HG02852 (cell line): Measurements from ENCODE around the gene RHOH.
A peak's percentile ranks its signal among the peaks of the same experiment; 100 is the strongest.

Experiments
- ATAC-seq: cut with Tn5 transposase; IDR thresholded peaks from one replicate; pipeline ENCODE4 v1.9.1; 2021; ENCODE audit warnings: mild to moderate bottlenecking, moderate library complexity; ENCODE audit not compliant: unreplicated experiment

Gene RHOH

GRCh38 chr4:40232610-40233009 lies 35.8 kb downstream of the RHOH start:
- no peak for ATAC-seq

GRCh38 chr4:40233227-40233626 lies 36.4 kb downstream of the RHOH start:
- no peak for ATAC-seq

DNA sequence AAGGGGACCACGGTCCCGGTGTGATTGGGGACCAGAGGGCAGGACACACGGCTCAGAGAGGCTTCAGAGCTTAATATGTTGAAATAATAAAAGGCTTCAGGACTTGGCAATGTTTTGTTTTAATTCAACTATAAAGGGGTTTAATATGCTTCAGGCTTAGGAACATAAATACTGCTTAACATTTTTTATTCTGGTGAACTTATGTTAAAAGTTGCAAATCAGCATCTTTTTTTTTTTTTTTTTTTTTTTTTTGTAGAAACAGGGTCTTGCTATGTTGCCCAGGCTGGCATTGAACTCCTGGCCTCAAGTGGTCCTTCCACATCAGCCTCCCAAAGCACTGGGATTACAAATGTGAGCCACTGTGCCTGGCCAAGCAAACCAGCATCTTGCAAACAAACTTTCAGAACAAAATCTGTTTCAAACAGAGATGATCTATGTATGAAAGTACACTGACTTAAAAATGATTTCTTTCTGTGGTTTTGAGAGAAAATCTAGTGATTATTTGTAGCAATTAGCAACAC lies 37.7 kb downstream of the RHOH start:
- ATAC-seq = no peak

GRCh38 chr4:40238008-40238699 lies 41.3 kb downstream of the RHOH start:
- ATAC-seq = no peak

DNA sequence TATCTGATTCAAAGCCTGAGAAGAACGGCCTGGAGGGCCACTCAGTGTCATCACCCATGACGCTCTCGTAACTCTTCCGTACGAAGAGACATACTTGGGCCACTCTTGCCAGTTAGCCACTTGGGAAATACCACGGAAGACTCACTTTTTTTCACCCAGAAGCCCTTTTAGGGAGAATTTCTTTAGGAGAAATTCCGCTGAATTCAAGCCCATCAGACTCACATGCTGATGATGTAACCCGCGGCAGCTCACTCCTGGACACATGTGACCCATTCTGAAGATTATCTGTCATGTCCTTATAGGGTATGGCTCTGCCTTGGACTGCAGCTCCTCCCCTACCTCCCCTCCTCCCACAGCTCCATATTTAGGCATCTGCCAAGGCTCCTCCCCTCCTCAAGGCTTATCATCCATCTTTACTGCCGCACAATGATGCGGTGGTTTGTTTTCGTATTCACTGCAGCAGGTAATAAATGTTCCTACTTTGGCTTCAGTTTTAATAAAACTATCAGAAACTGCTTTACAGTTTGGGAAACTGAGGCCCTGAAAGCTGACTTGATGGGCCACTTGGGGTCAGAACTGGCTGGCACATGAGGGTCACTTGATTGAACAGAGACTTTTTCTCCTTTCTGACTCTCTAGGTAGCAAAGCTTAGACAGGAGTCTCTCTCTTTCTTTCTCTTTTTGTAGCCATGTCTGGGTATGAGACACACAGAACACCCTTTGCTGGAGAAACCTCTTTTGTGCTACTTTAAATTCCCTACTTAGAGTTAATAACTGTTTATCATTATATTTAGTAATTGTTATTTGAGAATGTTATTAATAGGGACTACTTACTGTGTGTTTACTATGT lies 42.1 kb downstream of the RHOH start:
- no peak for ATAC-seq

DNA sequence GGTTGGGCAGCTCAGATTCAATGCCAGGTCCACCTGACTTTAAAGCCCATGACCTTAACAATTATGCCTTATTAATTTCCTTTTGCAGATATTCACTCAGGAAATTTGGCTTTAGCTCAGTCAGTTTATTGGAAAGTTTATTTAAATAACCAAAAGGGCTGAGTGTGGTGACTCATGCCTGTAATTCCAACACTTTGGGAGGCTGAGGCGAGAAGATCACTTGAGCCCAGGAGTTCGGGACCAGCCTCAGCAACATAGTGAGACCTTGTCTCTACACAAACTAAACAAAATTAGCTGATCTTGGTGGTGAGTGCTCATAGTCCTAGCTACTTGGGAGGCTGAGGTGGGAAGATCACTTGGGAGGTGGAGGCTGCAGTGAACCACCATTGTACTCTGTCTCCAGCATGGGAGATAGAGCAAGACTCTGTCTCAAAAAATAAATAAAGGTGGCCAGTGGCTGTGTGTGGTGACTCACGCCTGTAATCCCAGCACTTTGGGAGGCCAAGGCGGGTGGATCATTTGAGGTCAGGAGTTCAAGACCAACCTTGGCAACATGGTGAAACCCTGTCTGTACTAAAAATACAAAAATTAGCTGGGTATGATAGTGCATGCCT lies 43.3 kb downstream of the RHOH start:
- ATAC-seq = no peak

- ATAC-seq = no peak
Observed at GRCh38 chr4:40241026-40241425, 44.2 kb downstream of the RHOH start.

GRCh38 chr4:40241941-40242340 lies 45.1 kb downstream of the RHOH start:
- no peak for ATAC-seq

- ATAC-seq = no peak
Observed at GRCh38 chr4:40243386-40243948, 46.6 kb downstream of the RHOH start.

- no peak for ATAC-seq
Observed at GRCh38 chr4:40244606-40245005, 47.8 kb downstream of the RHOH start.

GRCh38 chr4:40245550-40245949 lies 48.7 kb downstream of the RHOH start:
- no peak for ATAC-seq

DNA sequence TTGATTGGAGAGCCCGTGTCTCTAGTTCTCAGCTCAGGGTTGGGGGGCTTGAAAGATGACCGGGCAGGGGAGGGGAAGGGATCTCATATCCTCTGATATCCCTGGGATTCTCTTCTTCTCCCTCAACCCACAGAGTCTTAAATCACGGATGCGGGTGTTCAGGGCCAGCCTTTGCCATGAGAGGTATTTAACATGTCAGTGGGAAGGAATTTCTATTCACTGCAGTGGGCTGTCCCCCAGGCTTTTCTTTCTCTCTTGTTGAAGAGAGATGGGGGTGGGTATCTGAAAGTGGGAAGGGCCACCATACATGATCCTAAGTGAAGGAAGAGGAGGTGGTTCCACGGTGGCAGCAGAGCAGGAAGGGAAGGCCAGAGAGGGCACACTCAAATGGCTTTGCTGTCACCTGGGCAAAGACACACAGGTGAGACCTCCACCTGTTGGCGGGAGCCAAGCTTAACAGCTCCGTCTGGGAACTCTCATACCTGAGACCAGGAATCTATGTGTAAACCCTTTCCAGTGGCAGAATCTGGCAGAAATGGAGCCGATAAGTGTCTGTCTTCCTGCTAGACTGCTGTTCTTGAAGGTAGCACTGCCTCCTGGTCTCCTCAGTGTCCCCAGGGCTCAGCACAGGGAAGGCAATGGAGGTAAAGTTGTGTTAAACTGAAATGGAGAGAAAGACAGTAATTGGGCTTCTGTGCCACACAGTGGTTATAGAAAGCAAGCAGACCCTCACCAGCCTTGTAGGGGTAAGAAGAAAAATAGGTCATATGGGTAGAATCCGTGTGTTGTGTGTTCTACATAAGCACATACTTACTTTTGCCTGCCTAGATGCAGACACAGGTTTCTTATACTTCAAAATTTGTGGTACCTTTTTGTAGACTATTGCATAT lies 49.4 kb downstream of the RHOH start:
- no peak for ATAC-seq

DNA sequence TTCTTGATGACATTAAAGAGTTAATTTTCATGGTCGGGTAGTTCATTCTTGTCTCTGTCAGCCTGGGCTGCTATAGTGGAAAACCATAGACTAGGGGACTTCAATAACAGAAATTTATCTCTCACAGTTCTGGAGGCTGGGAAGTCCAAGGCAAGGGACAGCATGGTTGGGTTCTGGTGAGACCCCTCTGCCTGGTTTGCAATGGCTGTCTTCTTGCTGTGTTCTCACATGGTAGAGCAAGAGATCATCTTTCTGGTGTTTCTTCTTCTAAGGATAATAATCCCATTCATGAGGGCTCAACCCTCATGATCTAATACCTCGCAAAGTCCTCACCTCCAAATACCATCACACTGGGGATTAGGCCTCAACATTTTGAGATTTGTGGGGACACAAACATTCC lies 50.1 kb downstream of the RHOH start:
- ATAC-seq = no peak

DNA sequence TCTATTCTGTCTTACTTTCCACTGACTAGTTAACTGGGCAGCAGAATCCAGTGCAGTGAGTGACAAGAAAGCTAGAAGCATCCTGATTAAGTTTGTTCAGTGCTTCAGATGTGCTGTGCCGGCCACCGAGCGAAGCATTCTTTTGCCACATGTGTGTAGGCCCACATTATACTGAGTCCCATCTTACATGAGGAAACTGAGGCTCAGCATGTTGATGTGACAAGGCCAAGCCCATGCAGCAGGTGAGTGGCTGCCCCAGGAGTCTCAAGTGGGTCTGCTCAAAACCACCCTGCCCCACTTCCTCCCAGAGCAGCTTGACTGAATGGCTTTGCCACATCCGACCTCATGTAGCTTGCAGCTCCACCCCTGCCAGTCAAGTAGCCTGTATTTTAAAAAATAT lies 50.5 kb downstream of the RHOH start:
- no peak for ATAC-seq

GRCh38 chr4:40251366-40251765 lies 54.5 kb downstream of the RHOH start:
- no peak for ATAC-seq

DNA sequence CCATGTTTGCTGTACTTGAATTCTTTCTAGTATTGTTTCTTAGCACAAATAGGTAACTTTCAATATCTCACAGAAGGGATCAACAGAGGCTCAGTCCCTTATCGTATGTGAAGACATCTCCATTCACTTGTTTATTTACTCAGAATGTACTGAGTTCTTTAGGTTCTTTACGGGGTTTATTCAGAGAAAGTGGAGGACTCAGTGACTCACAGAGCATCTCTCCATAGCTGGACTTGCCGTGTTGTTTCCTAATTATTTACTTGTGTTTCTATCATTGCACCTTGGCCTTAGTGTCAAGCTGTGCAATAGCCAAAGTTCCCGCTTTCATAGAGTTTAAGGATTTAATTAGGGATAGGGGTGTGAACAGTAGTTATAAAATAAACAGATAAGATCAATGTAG lies 57.1 kb downstream of the RHOH start:
- ATAC-seq = no peak

DNA sequence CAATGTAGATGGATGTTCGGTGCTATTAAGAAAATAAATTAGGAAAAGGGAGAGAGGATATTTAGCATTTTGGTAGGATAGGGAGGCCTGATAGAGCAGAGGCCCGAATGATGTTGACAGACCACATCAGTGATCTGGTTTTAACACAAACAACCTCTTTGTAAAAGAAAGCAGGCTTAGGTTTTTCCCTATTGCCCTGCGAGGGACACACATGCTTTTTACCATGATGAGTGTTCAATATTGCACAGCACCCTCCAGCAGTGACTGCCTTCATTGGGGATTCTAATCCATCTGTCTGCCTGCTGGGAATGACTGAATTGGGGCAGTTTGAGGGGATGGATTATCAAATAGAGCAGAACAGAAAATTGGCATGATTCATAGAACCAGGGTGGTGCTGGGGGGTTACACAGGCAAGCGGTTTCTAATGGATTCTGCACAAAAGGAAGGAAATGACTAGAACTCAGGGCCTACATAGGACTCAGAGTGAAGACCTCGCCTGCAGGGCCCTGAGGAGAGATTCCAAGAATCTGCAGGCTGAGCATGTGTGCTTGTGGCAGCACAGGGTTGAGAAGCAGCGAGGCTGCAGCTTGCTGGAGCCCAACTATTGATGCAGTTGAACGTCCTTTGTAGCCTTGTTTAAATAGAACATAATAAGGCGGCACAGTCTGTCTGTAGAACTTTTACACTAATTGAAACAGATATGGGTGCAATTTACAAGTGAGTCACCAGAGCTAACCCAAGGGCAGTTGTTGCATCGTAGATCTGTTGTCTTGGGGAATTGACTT lies 58.0 kb downstream of the RHOH start:
- no peak for ATAC-seq

DNA sequence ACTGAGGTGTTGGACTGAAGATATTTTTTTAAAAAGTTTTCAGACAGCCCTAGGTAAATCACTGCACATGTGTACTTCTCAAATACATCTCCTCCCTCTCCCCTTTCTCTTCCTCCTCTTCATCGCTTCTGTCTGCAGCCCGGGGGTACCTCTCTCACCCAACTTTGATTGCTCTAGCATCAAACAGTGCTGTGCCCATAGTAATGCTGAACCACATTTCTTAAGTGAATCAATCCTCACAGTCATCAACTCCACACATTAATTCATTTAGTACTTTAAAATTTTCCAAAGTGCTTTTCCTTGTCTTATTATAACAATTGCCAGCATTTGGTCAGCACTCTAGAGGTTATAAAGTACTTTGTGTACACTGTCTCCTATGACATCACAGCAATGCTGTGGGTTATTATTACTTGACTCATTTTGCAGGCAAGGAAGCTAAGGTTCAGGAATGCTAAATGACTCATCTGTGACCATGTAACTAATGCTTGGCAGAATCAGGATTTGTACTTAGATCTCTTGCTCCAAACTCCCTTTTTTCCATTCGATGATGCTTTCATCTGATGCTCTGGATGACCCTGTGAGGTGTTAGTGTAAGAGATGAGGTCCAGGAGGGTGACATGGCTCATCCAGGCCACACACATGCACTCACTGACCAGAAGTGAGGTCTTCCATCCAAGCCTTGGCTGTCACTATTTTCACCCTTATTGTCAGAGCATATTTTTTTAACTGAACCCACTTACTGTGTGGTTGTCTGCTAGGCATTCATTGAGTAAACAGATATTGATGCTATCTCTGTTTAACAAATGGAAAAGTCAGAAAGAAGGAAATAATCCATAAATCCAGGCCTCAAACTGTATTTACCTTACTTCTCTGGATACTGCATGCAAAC lies 58.8 kb downstream of the RHOH start:
- peak; percentile 57 for ATAC-seq

DNA sequence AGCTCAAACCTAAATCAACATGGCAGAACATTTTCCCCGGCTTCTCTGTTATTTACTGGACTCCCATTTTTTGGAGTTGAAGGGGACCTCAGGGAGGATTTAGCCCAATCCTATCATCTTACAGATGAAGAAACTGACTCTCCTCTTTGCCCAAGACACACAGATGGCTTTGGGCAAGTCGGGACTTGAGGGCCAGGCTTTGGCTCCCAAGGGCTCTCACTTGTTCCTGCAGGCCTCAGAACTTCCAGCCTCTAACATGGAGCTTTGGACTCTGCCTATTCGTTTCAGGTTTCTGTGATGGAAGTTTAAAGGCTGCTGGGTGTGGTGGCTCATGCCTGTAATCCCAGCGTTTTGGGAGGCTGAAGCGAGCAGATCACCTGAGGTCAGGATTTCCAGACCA lies 59.5 kb downstream of the RHOH start:
- ATAC-seq = no peak
